Measurements from ENCODE around the gene KRT38.

- no peak for TF ChIP-seq REST (IDR thresholded peaks at IDR 0.05; ENCODE audit: insufficient read depth in 1 of 2, low read depth in 2 of 2, low read length in 2 of 2)
- TF ChIP-seq POLR2AphosphoS5 (IDR thresholded peaks at IDR 0.05; ENCODE audit: low read depth, low read length), result no peak
- TF ChIP-seq SIN3A (IDR thresholded peaks at IDR 0.05; ENCODE audit: borderline replicate concordance, insufficient read depth, low read length), result no peak
- no peak for TF ChIP-seq TAF1 (IDR thresholded peaks at IDR 0.05; ENCODE audit: borderline replicate concordance, insufficient read depth, low read length)
- TF ChIP-seq FOXP2 (optimal IDR thresholded peaks at IDR 0.05; ENCODE audit: borderline replicate concordance, extremely low read depth, extremely low read length, insufficient read depth), result no peak
Measured at GRCh38 chr17:41480581-41480980, 39.8 kb upstream of the KRT38 start.

Measured in PFSK-1 (cell line).